Prostate gland (tissue), 2 donors: ENCODE results near the gene SPOCK1. TPM values are rescaled to one million over a fixed set of nuclear protein-coding genes. Genes with fewer than 3 reads are reported as not detected.

ENCODE experiments used
- DNase-seq: peaks from one replicate; pipeline ENCODE4 v3.0.0-alpha.2; 2019; ENCODE audit warnings: low spot score
- H3K27ac ChIP-seq, 2 donors: fragments of 200-600 bp; sonication (generic); 2 replicates each; pipeline ENCODE4 v1.5.1; 2017 to 2019
- H3K27me3 ChIP-seq: fragments of 200-600 bp; sonication (generic); replicated peaks from 2 replicates; pipeline ENCODE4 v1.5.1; 2019; ENCODE audit not compliant: insufficient read depth
- H3K36me3 ChIP-seq, 2 donors: fragments of 200-600 bp; sonication (generic); 1 replicate in 1 of 2; 2 replicates in 1 of 2; pipeline versions ENCODE4 v1.5.1 to v1.8.1; 2017 to 2019
- H3K4me1 ChIP-seq: fragments of 200-600 bp; sonication (generic); replicated peaks from 2 replicates; pipeline ENCODE4 v1.5.1; 2019
- H3K4me3 ChIP-seq, 2 donors: fragments of 200-600 bp; sonication (generic); 2 replicates each; pipeline ENCODE4 v1.5.1; 2017 to 2019
- H3K9me3 ChIP-seq: fragments of 200-600 bp; sonication (generic); 2 replicates; pipeline ENCODE4 v1.5.1; 2017
- CTCF ChIP-seq, 4 experiments: fragments of 200-600 bp in 2 of 4; fragments of 450-650 bp in 2 of 4; sonication (generic) in 2 of 4; IDR thresholded peaks; 1 replicate in 3 of 4; 2 replicates in 1 of 4; pipeline ENCODE4 v1.5.1; 2016 to 2019; ENCODE audit warnings: antibody characterized with exemption in 4 of 4, mild to moderate bottlenecking in 2 of 4, moderate library complexity in 2 of 4
- POLR2A ChIP-seq: fragments of 450-650 bp; IDR thresholded peaks from one replicate; pipeline ENCODE4 v1.6.1; 2016; ENCODE audit warnings: antibody characterized with exemption, mild to moderate bottlenecking
- POLR2AphosphoS5 ChIP-seq: sonication (generic); formaldehyde crosslinking; IDR thresholded peaks from one replicate; pipeline ENCODE4 v1.6.1; 2017; ENCODE audit warnings: antibody characterized with exemption
- whole genome bisulfite sequencing: methylation state at CpG from one replicate; pipeline ENCODE4 v1.1.5; 2018; 5-methylcytosine and 5-hydroxymethylcytosine counted together
- intact Hi-C: fragments of 100-400 bp; cut with DNase I; formaldehyde crosslinking; loops from one replicate; pipeline ENCODE4 v1.14.2; 2022
- total RNA-seq, 2 donors: library from RNA; depleted of rRNA; stranded (reverse); fragments of >200 nt; gene quantifications; one replicate each; pipeline ENCODE4 v1.1.0, GENCODE V29; 2016

SPOCK1 gene
- total RNA-seq, 2 donors from 2014 or later = 89.4 to 92.9 TPM

GRCh38 chr5:137141779-137142178 is 357.3 kb downstream of the SPOCK1 start:
- intact Hi-C loops = no loop called here
- Histone ChIP-seq H3K4me3 (no peak overlapping the region), H3K27ac (no peak overlapping the region), H3K27me3 (no peaks in the 10 kb centered on the region), H3K4me1 (no peaks in the 10 kb centered on the region), H3K36me3 (no peaks in the 10 kb centered on the region), H3K9me3 (no peaks in the 10 kb centered on the region)
- WGBS = 32% methylated on average over 3 of the region's 3 CpGs
- TF ChIP-seq CTCF (IDR thresholded peaks at IDR 0.05) (no peak), POLR2A (no peak), POLR2AphosphoS5 (no peak)
- no peak for DNase-seq

- 55% methylated on average over 3 of the region's 3 CpGs for WGBS
- TF ChIP-seq POLR2AphosphoS5 (no peak), POLR2A (no peak), CTCF (IDR thresholded peaks at IDR 0.05) (no peak)
- Histone ChIP-seq H3K4me1 (no peaks in the 10 kb centered on the region), H3K27ac (no peak overlapping the region), H3K9me3 (no peaks in the 10 kb centered on the region), H3K27me3 (no peaks in the 10 kb centered on the region), H3K36me3 (no peaks in the 10 kb centered on the region), H3K4me3 (no peak overlapping the region)
- no peak for DNase-seq
- intact Hi-C loops = no loop called here
Measured at GRCh38 chr5:137136991-137137632, 362.0 kb downstream of the SPOCK1 start.

GRCh38 chr5:137134920-137135532 is 364.1 kb downstream of the SPOCK1 start:
- Histone ChIP-seq H3K4me3 (no peak overlapping the region), H3K9me3 (no peaks in the 10 kb centered on the region), H3K27me3 (no peaks in the 10 kb centered on the region), H3K27ac (no peak overlapping the region), H3K4me1 (no peaks in the 10 kb centered on the region), H3K36me3 (no peaks in the 10 kb centered on the region)
- intact Hi-C loops = no loop called here
- 64% methylated on average over 7 of the region's 7 CpGs for WGBS
- DNase-seq = no peak
- TF ChIP-seq POLR2A (no peak), POLR2AphosphoS5 (no peak)

GRCh38 chr5:137129886-137130680 is 369.0 kb downstream of the SPOCK1 start:
- Histone ChIP-seq H3K36me3 (no peaks in the 10 kb centered on the region), H3K4me3 (no peak overlapping the region), H3K27ac (no peak overlapping the region), H3K4me1 (no peaks in the 10 kb centered on the region), H3K27me3 (no peaks in the 10 kb centered on the region), H3K9me3 (no peaks in the 10 kb centered on the region)
- TF ChIP-seq POLR2A (no peak), POLR2AphosphoS5 (no peak), CTCF (IDR thresholded peaks at IDR 0.05) (no peak)
- DNase-seq = no peak
- intact Hi-C loops = no loop called here
- 89% methylated on average over 2 of the region's 2 CpGs for WGBS

- no peaks in the 10 kb centered on the region for H3K36me3 ChIP-seq
- TF ChIP-seq CTCF (IDR thresholded peaks at IDR 0.05) = no peak
- TF ChIP-seq POLR2A = no peak
- TF ChIP-seq POLR2AphosphoS5 = no peak
- 75% methylated on average over 4 of the region's 4 CpGs for WGBS
- no peak overlapping the region for H3K4me3 ChIP-seq
- H3K27ac ChIP-seq = no peak overlapping the region
- no peaks in the 10 kb centered on the region for H3K4me1 ChIP-seq
- intact Hi-C loops = no loop called here
- no peaks in the 10 kb centered on the region for H3K27me3 ChIP-seq
- no peaks in the 10 kb centered on the region for H3K9me3 ChIP-seq
- no peak for DNase-seq
Measured at GRCh38 chr5:137128012-137128411, 371.1 kb downstream of the SPOCK1 start.
